ENCODE measurements around the gene ASB11.

Gene ASB11

DNA sequence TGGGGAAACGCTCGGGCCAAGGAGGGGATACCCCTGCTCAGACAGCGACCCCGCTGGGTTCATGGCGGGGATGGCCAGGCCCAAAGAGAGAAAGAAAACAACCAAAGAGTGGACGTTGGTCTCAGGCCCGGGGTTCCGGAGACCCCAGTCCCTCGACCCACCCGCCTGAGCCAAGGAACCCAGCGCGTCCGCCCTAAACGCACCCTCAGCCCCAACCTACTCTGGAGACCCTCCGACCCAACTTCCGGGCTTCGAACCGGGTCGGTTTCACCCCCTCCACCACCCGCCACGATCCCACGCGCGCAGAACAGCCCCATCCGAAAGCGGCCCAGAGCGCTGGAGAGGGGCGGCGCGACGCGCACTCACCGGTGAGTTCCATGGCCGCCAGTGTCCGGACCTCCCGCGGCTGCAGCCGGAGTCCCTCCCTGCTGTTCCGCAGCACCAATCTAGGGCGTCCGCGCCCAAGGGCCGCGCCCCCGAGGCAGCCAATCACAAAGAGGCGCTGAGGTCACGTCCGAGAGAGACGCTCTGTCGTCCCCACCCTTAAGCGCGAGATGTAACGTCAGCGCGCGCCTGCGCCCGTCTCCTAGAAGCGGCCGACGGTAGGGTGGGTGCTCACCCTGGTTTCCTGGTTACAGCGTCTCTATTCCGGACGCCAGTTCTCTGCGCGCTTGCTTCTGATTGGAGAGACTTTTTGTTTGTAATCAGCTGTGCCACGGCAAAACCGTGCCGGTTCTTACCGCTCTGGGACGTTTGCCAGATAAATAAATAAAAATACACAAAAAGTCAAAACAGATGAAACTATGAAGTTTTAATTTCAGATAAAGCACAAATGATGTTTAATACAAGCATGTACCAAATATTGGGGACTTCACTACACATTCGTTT, 19.9 kb upstream of the ASB11 start, which contains the start of gene PIGA:
Gene PIGA, minus strand, starts transcription at position 389 of the 888 bp plus-strand sequence. CDS start 3,593 bp downstream, outside the sequence.
- Histone ChIP-seq H3K9ac (ENCODE audit: low read length in 2 of 2) (peak within 1 kb of the TSS; percentile 79 to 80), H3K4me1 (ENCODE audit: control insufficient read depth, insufficient read depth, low read length) (no peaks in the 10 kb centered on the region), H3K9me3 (ENCODE audit: control insufficient read depth in 2 of 2, low read length in 2 of 2) (no peaks in the 10 kb centered on the region), H3K27ac (ENCODE audit: low read length) (peak within 1 kb of the TSS; percentile 60), H3K27me3 (ENCODE audit: control insufficient read depth in 1 of 2, insufficient read depth in 2 of 2, low read length in 2 of 2) (peaks cover 0 to 2% of the 10 kb centered on the region in 2 donors), H3K4me3 (ENCODE audit: low read length in 2 of 2) (peak within 1 kb of the TSS; percentile 77 to 78), H3K36me3 (ENCODE audit: control insufficient read depth in 2 of 2, insufficient read depth in 2 of 2, low read length in 2 of 2) (peaks cover 0 to 5% of the 10 kb centered on the region in 2 donors)

DNA sequence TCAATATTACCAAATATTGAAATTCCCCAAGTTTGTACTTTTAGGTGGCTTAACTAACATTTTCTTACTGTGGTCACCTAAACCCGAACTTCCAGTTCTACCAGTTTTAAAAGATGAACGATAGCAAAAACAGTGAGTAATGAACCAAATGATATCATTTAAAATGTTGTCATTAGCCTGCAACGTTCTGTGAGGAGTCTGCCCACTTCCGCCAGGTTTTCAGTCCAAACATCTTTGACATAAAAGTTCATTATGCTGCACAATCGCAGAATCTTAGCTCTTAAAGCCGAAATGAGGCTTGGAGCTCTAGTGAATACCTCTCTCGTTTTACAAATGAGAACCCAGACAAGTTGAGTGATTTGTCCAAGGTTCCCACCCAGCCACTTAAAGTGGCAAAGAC, 19.1 kb upstream of the ASB11 start:
- no peaks in the 10 kb centered on the region for H3K4me1 ChIP-seq (ENCODE audit: control insufficient read depth, insufficient read depth, low read length)
- H3K27me3 ChIP-seq (ENCODE audit: control insufficient read depth in 1 of 2, insufficient read depth in 2 of 2, low read length in 2 of 2), result peaks cover 0 to 2% of the 10 kb centered on the region in 2 donors
- no peaks in the 10 kb centered on the region for H3K9me3 ChIP-seq (ENCODE audit: control insufficient read depth in 2 of 2, low read length in 2 of 2)
- H3K9ac ChIP-seq (ENCODE audit: low read length in 2 of 2), result peak overlapping the region; percentile 79 to 80
- H3K36me3 ChIP-seq (ENCODE audit: control insufficient read depth in 2 of 2, insufficient read depth in 2 of 2, low read length in 2 of 2), result peaks cover 0 to 5% of the 10 kb centered on the region in 2 donors
- H3K27ac ChIP-seq (ENCODE audit: low read length), result no peak overlapping the region
- peak overlapping the region; percentile 75 to 78 for H3K4me3 ChIP-seq (ENCODE audit: low read length in 2 of 2)

DNA sequence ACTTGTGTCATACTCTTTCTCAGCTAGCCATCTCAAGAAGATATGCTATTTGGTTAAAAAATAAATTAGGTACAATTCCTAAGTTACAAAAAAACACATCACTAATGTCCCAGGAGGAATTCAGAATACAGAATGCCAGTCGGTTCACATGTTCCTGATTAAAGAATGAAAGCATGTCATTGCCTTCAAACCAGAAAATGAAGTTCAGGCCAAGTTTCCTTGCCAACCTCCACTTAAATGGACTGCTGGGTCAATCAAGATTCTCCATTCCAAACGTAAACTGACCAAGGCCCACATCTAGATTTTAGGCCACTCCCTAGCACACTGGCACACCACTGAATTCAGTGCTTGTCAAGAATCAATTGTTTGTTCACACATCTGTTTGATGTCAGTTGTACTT, 13.4 kb upstream of the ASB11 start:
- H3K36me3 ChIP-seq (ENCODE audit: control insufficient read depth in 2 of 2, insufficient read depth in 2 of 2, low read length in 2 of 2), result peaks cover 0 to 11% of the 10 kb centered on the region in 2 donors
- no peaks in the 10 kb centered on the region for H3K9me3 ChIP-seq (ENCODE audit: control insufficient read depth in 2 of 2, low read length in 2 of 2)
- no peak overlapping the region for H3K4me3 ChIP-seq (ENCODE audit: low read length in 2 of 2)
- H3K27me3 ChIP-seq (ENCODE audit: control insufficient read depth in 1 of 2, insufficient read depth in 2 of 2, low read length in 2 of 2), result no peaks in the 10 kb centered on the region
- no peak overlapping the region for H3K27ac ChIP-seq (ENCODE audit: low read length)
- H3K9ac ChIP-seq (ENCODE audit: low read length in 2 of 2), result no peak overlapping the region
- H3K4me1 ChIP-seq (ENCODE audit: control insufficient read depth, insufficient read depth, low read length), result no peaks in the 10 kb centered on the region

DNA sequence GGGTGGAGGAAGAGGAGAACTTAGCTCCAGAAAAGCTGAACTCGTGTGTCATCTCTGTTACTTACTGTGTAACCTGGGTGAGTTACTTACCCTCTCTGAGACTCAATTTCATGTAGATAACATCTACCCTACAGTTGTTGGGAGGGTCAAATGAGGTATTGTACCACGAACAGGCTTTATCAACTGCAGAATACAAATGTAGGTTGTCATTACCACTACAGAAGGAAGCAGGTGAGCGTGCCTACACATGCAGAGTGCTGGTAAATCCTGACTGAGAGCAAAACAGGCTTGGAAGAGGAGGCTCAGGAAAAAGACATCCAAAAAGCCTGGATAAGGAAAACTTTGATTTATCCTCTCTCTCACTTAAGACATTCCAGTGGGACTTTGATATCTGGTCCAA, 12.7 kb upstream of the ASB11 start:
- Histone ChIP-seq H3K4me1 (ENCODE audit: control insufficient read depth, insufficient read depth, low read length) (no peaks in the 10 kb centered on the region), H3K4me3 (ENCODE audit: low read length in 2 of 2) (no peak overlapping the region), H3K27ac (ENCODE audit: low read length) (no peak overlapping the region), H3K9me3 (ENCODE audit: control insufficient read depth in 2 of 2, low read length in 2 of 2) (no peaks in the 10 kb centered on the region), H3K36me3 (ENCODE audit: control insufficient read depth in 2 of 2, insufficient read depth in 2 of 2, low read length in 2 of 2) (peaks cover 0 to 14% of the 10 kb centered on the region in 2 donors), H3K27me3 (ENCODE audit: control insufficient read depth in 1 of 2, insufficient read depth in 2 of 2, low read length in 2 of 2) (peaks cover 0 to 4% of the 10 kb centered on the region in 2 donors), H3K9ac (ENCODE audit: low read length in 2 of 2) (no peak overlapping the region)

DNA sequence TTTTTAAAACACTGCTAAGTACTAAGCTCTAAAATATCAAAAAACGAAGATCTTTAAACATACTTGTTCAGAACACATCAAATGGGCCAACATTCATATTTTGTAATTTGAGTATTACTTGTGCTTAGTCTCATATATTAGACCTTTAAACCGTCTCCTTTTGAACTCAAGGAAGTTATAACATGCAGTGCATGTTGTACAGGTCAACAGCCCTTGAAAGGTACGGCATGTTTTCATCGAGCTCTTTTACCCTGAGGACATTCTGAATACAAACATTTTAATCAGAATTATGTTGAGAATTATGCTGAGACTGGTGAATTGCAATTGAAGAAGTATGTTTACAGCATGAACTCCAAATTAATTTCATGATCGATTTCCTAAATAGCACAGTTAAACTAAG, 7.0 kb upstream of the ASB11 start:
- no peaks in the 10 kb centered on the region for H3K4me1 ChIP-seq (ENCODE audit: control insufficient read depth, insufficient read depth, low read length)
- H3K36me3 ChIP-seq (ENCODE audit: control insufficient read depth in 2 of 2, insufficient read depth in 2 of 2, low read length in 2 of 2), result peaks cover 0 to 9% of the 10 kb centered on the region in 2 donors
- H3K27me3 ChIP-seq (ENCODE audit: control insufficient read depth in 1 of 2, insufficient read depth in 2 of 2, low read length in 2 of 2), result peaks cover 0 to 4% of the 10 kb centered on the region in 2 donors
- no peak overlapping the region for H3K4me3 ChIP-seq (ENCODE audit: low read length in 2 of 2)
- H3K9ac ChIP-seq (ENCODE audit: low read length in 2 of 2), result no peak overlapping the region
- no peak overlapping the region for H3K27ac ChIP-seq (ENCODE audit: low read length)
- no peaks in the 10 kb centered on the region for H3K9me3 ChIP-seq (ENCODE audit: control insufficient read depth in 2 of 2, low read length in 2 of 2)

DNA sequence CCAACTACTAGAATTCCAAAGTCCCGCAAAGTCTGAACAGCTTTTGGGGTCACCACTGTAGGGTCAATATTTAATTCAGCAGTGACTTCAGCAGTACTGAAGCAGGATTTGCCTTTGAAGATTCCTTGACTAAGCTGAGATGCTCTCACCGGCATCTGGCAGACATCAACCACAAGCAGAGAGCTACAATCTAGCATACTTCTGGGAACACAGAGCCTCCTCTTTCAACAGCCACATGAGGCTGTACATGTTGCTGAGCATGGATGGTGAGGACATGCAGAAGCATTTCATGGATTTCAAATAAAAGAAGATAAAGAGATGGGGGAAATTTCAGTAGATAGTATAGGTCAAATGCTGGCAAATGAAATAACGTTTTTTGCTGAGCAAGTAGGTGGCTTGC, 6.6 kb upstream of the ASB11 start:
- no peak overlapping the region for H3K9ac ChIP-seq (ENCODE audit: low read length in 2 of 2)

DNA sequence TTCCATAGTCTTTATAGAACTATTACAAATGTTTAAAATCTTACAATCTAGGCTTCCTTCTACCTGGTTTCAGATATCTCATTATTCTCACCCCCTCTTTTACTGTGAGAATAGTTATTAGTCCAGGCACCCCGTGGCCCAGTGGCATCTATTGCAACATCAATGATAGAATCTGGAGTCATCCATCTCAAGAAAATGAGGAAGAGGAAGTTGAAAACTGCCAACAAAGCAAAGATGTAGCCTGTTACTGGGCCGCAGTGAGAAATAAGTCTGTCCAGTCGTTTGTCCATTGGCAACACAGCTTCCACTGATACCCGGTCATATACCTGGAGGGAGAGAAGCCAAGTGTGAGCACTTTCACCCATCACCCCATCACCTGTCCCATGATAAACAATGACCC, 6.0 kb upstream of the ASB11 start:
- Histone ChIP-seq H3K36me3 (ENCODE audit: control insufficient read depth in 2 of 2, insufficient read depth in 2 of 2, low read length in 2 of 2) (peaks cover 0 to 9% of the 10 kb centered on the region in 2 donors), H3K27me3 (ENCODE audit: control insufficient read depth in 1 of 2, insufficient read depth in 2 of 2, low read length in 2 of 2) (peaks cover 0 to 4% of the 10 kb centered on the region in 2 donors), H3K9ac (ENCODE audit: low read length in 2 of 2) (no peak overlapping the region), H3K4me1 (ENCODE audit: control insufficient read depth, insufficient read depth, low read length) (no peaks in the 10 kb centered on the region), H3K4me3 (ENCODE audit: low read length in 2 of 2) (no peak overlapping the region), H3K9me3 (ENCODE audit: control insufficient read depth in 2 of 2, low read length in 2 of 2) (no peaks in the 10 kb centered on the region), H3K27ac (ENCODE audit: low read length) (no peak overlapping the region)

More for the DNA sequence above, 6.6 kb upstream of the ASB11 start:
- H3K4me1 ChIP-seq (ENCODE audit: control insufficient read depth, insufficient read depth, low read length), result no peaks in the 10 kb centered on the region
- H3K27ac ChIP-seq (ENCODE audit: low read length), result no peak overlapping the region
- no peaks in the 10 kb centered on the region for H3K9me3 ChIP-seq (ENCODE audit: control insufficient read depth in 2 of 2, low read length in 2 of 2)
- peaks cover 0 to 9% of the 10 kb centered on the region in 2 donors for H3K36me3 ChIP-seq (ENCODE audit: control insufficient read depth in 2 of 2, insufficient read depth in 2 of 2, low read length in 2 of 2)
- H3K27me3 ChIP-seq (ENCODE audit: control insufficient read depth in 1 of 2, insufficient read depth in 2 of 2, low read length in 2 of 2), result peaks cover 0 to 4% of the 10 kb centered on the region in 2 donors
- no peak overlapping the region for H3K4me3 ChIP-seq (ENCODE audit: low read length in 2 of 2)

DNA sequence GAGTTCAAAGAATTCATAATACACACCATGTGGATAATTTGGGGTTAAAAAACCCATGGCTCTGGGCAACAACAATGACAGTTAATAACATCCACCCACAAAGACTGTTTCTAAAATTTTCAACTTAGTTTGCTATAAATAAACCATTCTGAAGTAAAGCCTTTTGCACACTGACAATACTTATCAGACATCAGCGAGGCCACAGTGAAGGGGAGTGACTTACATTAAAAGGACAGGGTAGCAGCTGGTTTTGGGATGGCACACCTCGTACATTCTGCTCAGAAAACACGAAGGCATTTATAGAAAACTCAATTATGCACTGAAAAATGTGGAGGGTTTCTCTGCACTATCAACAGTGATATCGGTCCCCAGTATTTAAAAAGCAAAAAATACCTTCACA, 4.9 kb upstream of the ASB11 start:
- no peak overlapping the region for H3K4me3 ChIP-seq (ENCODE audit: low read length in 2 of 2)
- H3K27me3 ChIP-seq (ENCODE audit: control insufficient read depth in 1 of 2, insufficient read depth in 2 of 2, low read length in 2 of 2), result peaks cover 0 to 4% of the 10 kb centered on the region in 2 donors
- no peak overlapping the region for H3K27ac ChIP-seq (ENCODE audit: low read length)
- no peak overlapping the region for H3K9ac ChIP-seq (ENCODE audit: low read length in 2 of 2)
- H3K36me3 ChIP-seq (ENCODE audit: control insufficient read depth in 2 of 2, insufficient read depth in 2 of 2, low read length in 2 of 2), result peaks cover 0 to 9% of the 10 kb centered on the region in 2 donors
- no peaks in the 10 kb centered on the region for H3K4me1 ChIP-seq (ENCODE audit: control insufficient read depth, insufficient read depth, low read length)
- H3K9me3 ChIP-seq (ENCODE audit: control insufficient read depth in 2 of 2, low read length in 2 of 2), result no peaks in the 10 kb centered on the region

DNA sequence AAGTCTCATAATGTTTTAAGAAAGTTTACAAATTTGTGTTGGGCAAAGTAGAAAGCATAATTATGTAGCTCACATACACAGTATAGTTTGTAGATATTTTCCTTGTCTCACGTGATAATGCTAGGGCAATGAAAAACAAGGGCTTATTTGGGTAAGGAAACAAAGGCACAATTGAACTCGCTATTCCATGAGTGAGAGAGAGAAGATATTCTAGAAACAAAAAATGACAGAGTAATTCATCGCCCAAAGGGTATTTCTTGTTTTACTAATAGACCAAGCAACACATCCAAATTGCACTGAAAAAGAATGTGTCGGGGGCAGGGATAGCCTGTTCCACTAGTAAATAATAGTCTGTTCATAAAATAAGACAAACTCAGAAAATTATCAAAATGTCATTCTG, 3.6 kb upstream of the ASB11 start:
- Histone ChIP-seq H3K4me3 (ENCODE audit: low read length in 2 of 2) (no peak overlapping the region), H3K27me3 (ENCODE audit: control insufficient read depth in 1 of 2, insufficient read depth in 2 of 2, low read length in 2 of 2) (peaks cover 0 to 4% of the 10 kb centered on the region in 2 donors), H3K4me1 (ENCODE audit: control insufficient read depth, insufficient read depth, low read length) (no peaks in the 10 kb centered on the region), H3K27ac (ENCODE audit: low read length) (no peak overlapping the region), H3K9me3 (ENCODE audit: control insufficient read depth in 2 of 2, low read length in 2 of 2) (no peaks in the 10 kb centered on the region), H3K9ac (ENCODE audit: low read length in 2 of 2) (no peak overlapping the region), H3K36me3 (ENCODE audit: control insufficient read depth in 2 of 2, insufficient read depth in 2 of 2, low read length in 2 of 2) (peaks cover 0 to 5% of the 10 kb centered on the region in 2 donors)

DNA sequence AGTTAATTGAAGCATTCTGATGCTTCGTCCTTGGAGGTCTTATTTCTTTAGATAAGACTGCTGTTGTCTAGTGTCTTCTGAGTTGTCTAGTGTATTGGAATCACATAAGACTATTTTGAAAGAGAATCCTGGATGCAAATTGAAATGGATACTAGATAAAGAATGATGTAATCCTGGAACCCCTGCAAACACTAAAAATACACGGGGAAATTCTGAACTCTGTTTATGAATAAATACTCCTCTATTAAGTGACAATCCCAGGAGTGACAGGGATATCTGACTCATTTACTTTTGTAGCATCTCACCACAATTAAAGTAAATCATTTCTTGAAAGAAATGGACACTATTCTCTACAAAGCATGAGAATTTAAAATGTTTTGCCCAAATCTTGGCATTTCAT, 968 bp downstream of the ASB11 start:
- Histone ChIP-seq H3K36me3 (ENCODE audit: control insufficient read depth in 2 of 2, insufficient read depth in 2 of 2, low read length in 2 of 2) (no peaks in the 10 kb centered on the region), H3K27me3 (ENCODE audit: control insufficient read depth in 1 of 2, insufficient read depth in 2 of 2, low read length in 2 of 2) (no peaks in the 10 kb centered on the region), H3K9ac (ENCODE audit: low read length in 2 of 2) (no peak overlapping the region), H3K4me3 (ENCODE audit: low read length in 2 of 2) (no peak overlapping the region), H3K9me3 (ENCODE audit: control insufficient read depth in 2 of 2, low read length in 2 of 2) (no peaks in the 10 kb centered on the region), H3K4me1 (ENCODE audit: control insufficient read depth, insufficient read depth, low read length) (no peaks in the 10 kb centered on the region), H3K27ac (ENCODE audit: low read length) (no peak overlapping the region)

DNA sequence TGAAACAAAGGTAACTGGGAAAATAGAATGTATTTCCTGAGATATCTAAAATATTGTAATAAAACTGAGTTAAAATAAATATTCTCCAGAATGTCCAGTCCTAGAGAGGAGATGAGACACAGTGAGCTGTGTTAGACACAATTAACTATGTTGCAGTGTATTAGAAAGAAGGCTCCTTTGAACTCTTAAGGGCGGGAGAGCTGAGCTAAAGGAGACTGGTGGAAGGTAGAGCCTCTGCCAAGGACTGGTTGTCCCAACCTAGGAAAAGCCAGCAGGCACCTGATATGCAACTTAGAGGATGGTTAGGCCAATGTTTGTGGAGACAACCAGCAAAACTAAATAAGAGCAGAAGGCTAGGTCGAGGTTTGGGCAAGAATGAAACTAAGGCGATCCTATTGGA, 4.3 kb downstream of the ASB11 start:
- Histone ChIP-seq H3K4me1 (ENCODE audit: control insufficient read depth, insufficient read depth, low read length) (no peaks in the 10 kb centered on the region), H3K9me3 (ENCODE audit: control insufficient read depth in 2 of 2, low read length in 2 of 2) (no peaks in the 10 kb centered on the region), H3K27me3 (ENCODE audit: control insufficient read depth in 1 of 2, insufficient read depth in 2 of 2, low read length in 2 of 2) (no peaks in the 10 kb centered on the region), H3K36me3 (ENCODE audit: control insufficient read depth in 2 of 2, insufficient read depth in 2 of 2, low read length in 2 of 2) (no peaks in the 10 kb centered on the region), H3K4me3 (ENCODE audit: low read length in 2 of 2) (no peak overlapping the region), H3K27ac (ENCODE audit: low read length) (no peak overlapping the region), H3K9ac (ENCODE audit: low read length in 2 of 2) (no peak overlapping the region)

Data from stomach smooth muscle (tissue), 2 donors.